ENCODE measurements around the gene SLC25A30. TPM values are rescaled to one million over a fixed set of nuclear protein-coding genes. Genes with fewer than 3 reads are reported as not detected.

The SLC25A30 gene
- total RNA-seq, 2 donors from 2014 or later: 9.2 TPM

GRCh38 chr13:45401314-45401713 is 16.9 kb downstream of the SLC25A30 start:
- no peak overlapping the region for H3K4me3 ChIP-seq
- H3K27ac ChIP-seq: no peak overlapping the region
- no peak overlapping the region for H3K9ac ChIP-seq (ENCODE audit: low read depth in 2 of 2, low read length in 2 of 2)
- intact Hi-C loops (cut with DNase I): no loop called here
- H3K4me1 ChIP-seq: no peaks in the 10 kb centered on the region
- no peak for TF ChIP-seq CTCF (IDR thresholded peaks at IDR 0.05)
- H3K36me3 ChIP-seq: no peaks in the 10 kb centered on the region
- no peaks in the 10 kb centered on the region for H3K9me3 ChIP-seq
- H3K27me3 ChIP-seq: no peaks in the 10 kb centered on the region
- DNase-seq: no peak

- TF ChIP-seq CTCF (IDR thresholded peaks at IDR 0.05): no peak
- Histone ChIP-seq H3K36me3 (no peaks in the 10 kb centered on the region), H3K27me3 (no peaks in the 10 kb centered on the region), H3K4me3 (no peak overlapping the region), H3K4me1 (no peaks in the 10 kb centered on the region), H3K9ac (ENCODE audit: low read depth in 2 of 2, low read length in 2 of 2) (no peak overlapping the region), H3K9me3 (no peaks in the 10 kb centered on the region), H3K27ac (no peak overlapping the region)
- DNase-seq: no peak
- intact Hi-C loops (cut with DNase I): no loop called here
Observed at GRCh38 chr13:45398877-45399276, 19.3 kb downstream of the SLC25A30 start.

GRCh38 chr13:45396533-45397095 is 21.6 kb downstream of the SLC25A30 start:
- Histone ChIP-seq H3K27ac (no peak overlapping the region), H3K9me3 (no peaks in the 10 kb centered on the region), H3K9ac (ENCODE audit: low read depth in 2 of 2, low read length in 2 of 2) (no peak overlapping the region), H3K4me1 (no peaks in the 10 kb centered on the region), H3K36me3 (no peaks in the 10 kb centered on the region), H3K4me3 (no peak overlapping the region), H3K27me3 (no peaks in the 10 kb centered on the region)
- intact Hi-C loops (cut with DNase I): no loop called here
- no peak for TF ChIP-seq CTCF (IDR thresholded peaks at IDR 0.05)
- no peak for DNase-seq

- no peak for DNase-seq
- H3K4me1 ChIP-seq: no peaks in the 10 kb centered on the region
- no peak overlapping the region for H3K27ac ChIP-seq
- TF ChIP-seq CTCF (IDR thresholded peaks at IDR 0.05): peak; percentile 42
- H3K4me3 ChIP-seq: no peak overlapping the region
- no peaks in the 10 kb centered on the region for H3K9me3 ChIP-seq
- no peaks in the 10 kb centered on the region for H3K36me3 ChIP-seq
- intact Hi-C loops (cut with DNase I): no loop called here
- H3K27me3 ChIP-seq: no peaks in the 10 kb centered on the region
- H3K9ac ChIP-seq (ENCODE audit: low read depth in 2 of 2, low read length in 2 of 2): no peak overlapping the region
Observed at GRCh38 chr13:45393941-45394570, 24.1 kb downstream of the SLC25A30 start.

GRCh38 chr13:45392811-45393210 is 25.4 kb downstream of the SLC25A30 start:
- H3K9me3 ChIP-seq: no peaks in the 10 kb centered on the region
- no peak overlapping the region for H3K9ac ChIP-seq (ENCODE audit: low read depth in 2 of 2, low read length in 2 of 2)
- no peaks in the 10 kb centered on the region for H3K4me1 ChIP-seq
- DNase-seq: no peak
- H3K36me3 ChIP-seq: no peaks in the 10 kb centered on the region
- H3K27me3 ChIP-seq: no peaks in the 10 kb centered on the region
- intact Hi-C loops (cut with DNase I): no loop called here
- no peak overlapping the region for H3K27ac ChIP-seq
- no peak overlapping the region for H3K4me3 ChIP-seq
- no peak for TF ChIP-seq CTCF (IDR thresholded peaks at IDR 0.05)
